IPS-20b (cell line): ENCODE data around the gene GZMA.

Source experiments
- H3K27ac ChIP-seq: one replicate; pipeline ENCODE4 v1.5.1; 2013; ENCODE audit warnings: low read length
- H3K27me3 ChIP-seq: 2 replicates; pipeline ENCODE4 v1.6.1; 2013; ENCODE audit warnings: mild to moderate bottlenecking, low read length, inconsistent platforms; ENCODE audit not compliant: insufficient read depth
- H3K36me3 ChIP-seq: 2 replicates; pipeline ENCODE4 v1.6.1; 2013; ENCODE audit warnings: low read depth, mild to moderate bottlenecking, inconsistent platforms, low read length, moderate library complexity; ENCODE audit not compliant: insufficient read depth
- H3K4me1 ChIP-seq: 2 replicates; pipeline ENCODE4 v1.6.1; 2013; ENCODE audit warnings: mild to moderate bottlenecking, control low read depth, inconsistent platforms, low read length, moderate library complexity; ENCODE audit not compliant: insufficient read depth
- H3K4me3 ChIP-seq: 2 replicates; pipeline ENCODE4 v1.5.1; 2013; ENCODE audit warnings: mild to moderate bottlenecking, low read length, inconsistent platforms
- H3K9ac ChIP-seq: 2 replicates; pipeline ENCODE4 v1.6.1; 2013; ENCODE audit warnings: low read depth, mild to moderate bottlenecking, inconsistent platforms, low read length, moderate library complexity
- H3K9me3 ChIP-seq: 2 replicates; pipeline ENCODE4 v1.6.1; 2013; ENCODE audit warnings: mild to moderate bottlenecking, low read depth, low read length, inconsistent platforms; ENCODE audit not compliant: insufficient read depth

The GZMA gene

GRCh38 chr5:55102348-55102747 is at the start of gene GZMA:
Gene GZMA, plus strand, starts transcription at chr5:55102646. Its CDS starts 37 bp downstream, at chr5:55102683.
- H3K4me1 ChIP-seq: no peaks in the 10 kb centered on the region
- H3K9me3 ChIP-seq: no peaks in the 10 kb centered on the region
- H3K36me3 ChIP-seq: no peaks in the 10 kb centered on the region
- H3K27me3 ChIP-seq: no peaks in the 10 kb centered on the region
- no peak within 1 kb of the TSS for H3K4me3 ChIP-seq
- no peak within 1 kb of the TSS for H3K9ac ChIP-seq
- H3K27ac ChIP-seq: no peak within 1 kb of the TSS

GRCh38 chr5:55055183-55055582 is 47.3 kb upstream of the GZMA start:
- Histone ChIP-seq H3K4me3 (no peak overlapping the region), H3K36me3 (no peaks in the 10 kb centered on the region), H3K9me3 (peaks cover 8% of the 10 kb centered on the region), H3K4me1 (no peaks in the 10 kb centered on the region), H3K9ac (no peak overlapping the region), H3K27me3 (no peaks in the 10 kb centered on the region), H3K27ac (no peak overlapping the region)

GRCh38 chr5:55062039-55062779 is 40.2 kb upstream of the GZMA start:
- Histone ChIP-seq H3K27ac (no peak overlapping the region), H3K9ac (no peak overlapping the region), H3K4me3 (no peak overlapping the region), H3K36me3 (no peaks in the 10 kb centered on the region), H3K9me3 (no peaks in the 10 kb centered on the region; the same call in none of the 2 replicates), H3K27me3 (no peaks in the 10 kb centered on the region), H3K4me1 (no peaks in the 10 kb centered on the region)

- H3K27ac ChIP-seq: no peak overlapping the region
- H3K27me3 ChIP-seq: no peaks in the 10 kb centered on the region
Observed at GRCh38 chr5:55063220-55063863, 39.1 kb upstream of the GZMA start.

GRCh38 chr5:55063899-55064298 is 38.5 kb upstream of the GZMA start:
- no peaks in the 10 kb centered on the region for H3K36me3 ChIP-seq
- no peaks in the 10 kb centered on the region for H3K27me3 ChIP-seq
- no peak overlapping the region for H3K9ac ChIP-seq
- no peak overlapping the region for H3K4me3 ChIP-seq
- no peaks in the 10 kb centered on the region; the same call in none of the 2 replicates for H3K9me3 ChIP-seq
- no peaks in the 10 kb centered on the region for H3K4me1 ChIP-seq
- H3K27ac ChIP-seq: no peak overlapping the region

More at GRCh38 chr5:55063220-55063863, 39.1 kb upstream of the GZMA start:
- Histone ChIP-seq H3K9me3 (no peaks in the 10 kb centered on the region; the same call in none of the 2 replicates), H3K4me1 (no peaks in the 10 kb centered on the region), H3K9ac (no peak overlapping the region), H3K36me3 (no peaks in the 10 kb centered on the region), H3K4me3 (no peak overlapping the region)

GRCh38 chr5:55064523-55064922 is 37.9 kb upstream of the GZMA start:
- no peaks in the 10 kb centered on the region for H3K27me3 ChIP-seq
- no peaks in the 10 kb centered on the region; the same call in none of the 2 replicates for H3K9me3 ChIP-seq
- H3K9ac ChIP-seq: no peak overlapping the region
- no peak overlapping the region for H3K4me3 ChIP-seq
- no peaks in the 10 kb centered on the region for H3K4me1 ChIP-seq
- H3K36me3 ChIP-seq: no peaks in the 10 kb centered on the region
- H3K27ac ChIP-seq: no peak overlapping the region

GRCh38 chr5:55066277-55066676 is 36.2 kb upstream of the GZMA start:
- no peaks in the 10 kb centered on the region for H3K27me3 ChIP-seq
- H3K4me1 ChIP-seq: 0 out of 2 replicates have a peak, but pooled peaks cover 2% of the 10 kb centered on the region
- no peak overlapping the region for H3K27ac ChIP-seq
- H3K36me3 ChIP-seq: no peaks in the 10 kb centered on the region
- H3K9ac ChIP-seq: no peak overlapping the region
- no peak overlapping the region for H3K4me3 ChIP-seq
- no peaks in the 10 kb centered on the region for H3K9me3 ChIP-seq

- no peaks in the 10 kb centered on the region for H3K36me3 ChIP-seq
- H3K4me1 ChIP-seq: peaks cover 2% of the 10 kb centered on the region; the same call in 1 of the 2 replicates
- H3K27me3 ChIP-seq: no peaks in the 10 kb centered on the region
- no peak overlapping the region for H3K9ac ChIP-seq
- no peak overlapping the region for H3K4me3 ChIP-seq
- H3K9me3 ChIP-seq: no peaks in the 10 kb centered on the region
- no peak overlapping the region for H3K27ac ChIP-seq
Observed at GRCh38 chr5:55070968-55071367, 31.5 kb upstream of the GZMA start.

- Histone ChIP-seq H3K27ac (no peak overlapping the region), H3K4me3 (no peak overlapping the region), H3K27me3 (no peaks in the 10 kb centered on the region), H3K9me3 (no peaks in the 10 kb centered on the region), H3K4me1 (peaks cover 2% of the 10 kb centered on the region; the same call in 1 of the 2 replicates), H3K9ac (no peak overlapping the region), H3K36me3 (no peaks in the 10 kb centered on the region)
Observed at GRCh38 chr5:55071413-55071812, 31.0 kb upstream of the GZMA start.

- Histone ChIP-seq H3K36me3 (no peaks in the 10 kb centered on the region), H3K9me3 (no peaks in the 10 kb centered on the region), H3K27me3 (no peaks in the 10 kb centered on the region), H3K27ac (no peak overlapping the region), H3K9ac (no peak overlapping the region), H3K4me1 (peaks cover 2% of the 10 kb centered on the region; the same call in 1 of the 2 replicates), H3K4me3 (no peak overlapping the region)
Observed at GRCh38 chr5:55072666-55073065, 29.8 kb upstream of the GZMA start.

GRCh38 chr5:55073211-55073610 is 29.2 kb upstream of the GZMA start:
- peaks cover 2% of the 10 kb centered on the region; the same call in 1 of the 2 replicates for H3K4me1 ChIP-seq
- no peaks in the 10 kb centered on the region for H3K36me3 ChIP-seq
- H3K27ac ChIP-seq: no peak overlapping the region
- H3K27me3 ChIP-seq: no peaks in the 10 kb centered on the region
- H3K4me3 ChIP-seq: no peak overlapping the region
- H3K9me3 ChIP-seq: no peaks in the 10 kb centered on the region
- no peak overlapping the region for H3K9ac ChIP-seq

- Histone ChIP-seq H3K4me3 (no peak overlapping the region), H3K27ac (no peak overlapping the region), H3K36me3 (no peaks in the 10 kb centered on the region), H3K9me3 (peaks cover 24% of the 10 kb centered on the region), H3K9ac (no peak overlapping the region), H3K27me3 (no peaks in the 10 kb centered on the region), H3K4me1 (no peaks in the 10 kb centered on the region)
Observed at GRCh38 chr5:55081541-55081940, 20.9 kb upstream of the GZMA start.
